Superior temporal gyrus (tissue), 1 donor: ENCODE results near the gene NEDD4L.

Experiments
- DNase-seq: peaks from one replicate; pipeline ENCODE4 v3.0.0-alpha.2; 2016; ENCODE audit errors: extremely low spot score

The NEDD4L gene

DNA sequence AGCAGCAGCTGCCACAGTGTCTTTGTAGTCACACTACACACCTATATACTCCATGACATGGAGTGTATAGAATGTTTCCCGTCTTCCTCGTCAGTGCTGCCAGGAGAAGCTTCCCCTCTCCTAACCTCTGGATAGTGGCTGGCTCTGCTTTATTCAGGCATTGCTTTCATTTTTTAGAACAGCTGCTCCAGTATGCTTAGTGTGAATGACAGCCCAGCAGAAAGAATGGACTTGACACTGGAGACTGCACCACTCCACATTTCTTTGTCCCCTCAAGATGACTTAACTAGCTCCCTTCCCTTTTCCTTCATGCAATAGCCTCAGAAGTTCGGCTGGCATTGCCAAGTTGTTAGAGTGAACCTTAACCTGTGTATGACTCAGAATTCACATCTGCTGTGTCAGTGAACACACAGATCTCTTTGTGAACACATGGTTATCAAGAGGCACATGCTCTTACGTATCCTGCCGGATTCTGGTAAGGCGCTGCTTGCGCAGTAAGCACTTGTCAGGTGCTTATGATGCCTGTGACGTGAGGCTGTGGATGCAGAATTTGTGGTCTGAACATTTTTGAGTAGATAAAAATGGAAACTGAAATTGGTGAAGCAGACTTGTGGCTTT, 73.9 kb downstream of the NEDD4L start:
- peak; percentile 58 for DNase-seq

- no peak for DNase-seq
These were observed 74.5 kb downstream of the NEDD4L start for GRCh38 chr18:58118536-58118935.

DNA sequence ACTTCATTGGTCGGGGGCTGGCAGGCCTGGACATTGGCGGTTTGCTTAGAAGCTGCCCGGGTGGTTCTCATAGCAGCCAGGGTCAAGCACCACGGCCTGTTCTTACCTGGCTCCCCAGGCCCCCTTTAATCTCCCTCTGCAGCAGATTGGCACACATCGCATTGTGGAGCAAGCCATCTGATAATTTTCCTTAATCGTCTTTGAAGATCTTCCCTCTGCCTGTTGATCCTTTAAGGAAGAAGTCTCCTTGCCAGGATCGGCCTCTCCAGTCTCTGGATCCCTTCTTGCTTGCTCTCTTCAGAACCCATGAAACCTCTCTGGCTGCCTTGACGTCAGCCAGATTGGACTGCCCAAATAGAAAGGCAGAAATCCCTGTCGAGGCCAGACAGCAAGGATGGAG, 75.8 kb downstream of the NEDD4L start:
- no peak for DNase-seq

DNA sequence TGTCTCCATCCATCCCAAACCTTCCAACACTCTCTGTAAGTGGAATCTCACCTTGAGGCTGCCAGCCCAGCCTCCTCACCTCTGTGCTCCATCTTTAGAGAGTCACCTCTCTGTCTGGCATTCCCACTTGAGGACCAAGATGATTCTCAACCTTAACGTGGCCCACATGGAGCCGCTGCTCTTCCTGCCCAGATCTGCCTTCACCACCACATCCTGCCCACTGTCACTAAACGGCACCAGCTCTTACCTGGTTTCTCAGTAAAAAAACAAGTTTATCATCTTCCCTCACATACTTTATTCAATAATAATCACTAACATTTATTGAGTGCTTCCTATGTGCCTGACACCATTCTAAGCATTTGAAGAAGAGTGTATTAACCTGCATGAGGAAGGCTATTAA, 80.4 kb downstream of the NEDD4L start:
- DNase-seq: no peak

DNA sequence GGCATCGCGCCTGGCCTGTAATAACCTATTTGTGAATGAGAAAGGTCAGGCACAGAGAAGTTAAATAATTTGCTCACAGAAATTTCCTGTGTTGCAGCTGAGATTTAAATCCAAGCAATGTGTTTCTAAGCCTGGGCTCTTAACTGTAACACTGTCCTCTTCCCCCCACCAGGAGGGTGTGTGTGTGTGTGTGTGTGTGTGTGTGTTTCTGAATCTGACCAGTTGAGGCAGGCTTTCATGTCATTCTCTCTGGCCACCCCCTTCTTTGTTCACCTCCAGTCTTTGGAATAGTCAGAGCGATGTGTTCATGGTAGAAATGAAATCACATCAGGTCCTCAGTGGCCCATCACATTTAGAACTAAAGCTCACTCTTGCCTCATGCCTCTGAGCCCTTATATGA, 81.2 kb downstream of the NEDD4L start:
- no peak for DNase-seq

DNA sequence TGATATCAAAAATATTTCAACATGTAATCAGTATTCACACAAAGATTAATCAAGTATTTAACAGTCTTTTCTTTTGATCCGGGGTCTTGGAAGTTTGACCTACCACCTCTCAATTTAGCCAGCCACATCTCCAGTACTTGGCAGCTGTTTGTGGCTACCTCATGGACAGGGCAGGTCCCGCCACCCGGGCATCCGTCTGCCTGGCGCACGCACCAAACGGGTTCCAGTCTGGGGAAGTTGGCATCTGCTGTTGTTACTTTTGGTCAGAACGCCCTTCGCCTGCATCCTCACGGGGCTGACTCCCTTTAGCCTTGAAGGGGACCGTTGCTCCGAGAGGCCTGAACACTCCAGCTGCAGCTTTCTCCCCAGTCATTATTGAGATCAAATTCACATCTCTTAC, 81.7 kb downstream of the NEDD4L start:
- no peak for DNase-seq

GRCh38 chr18:58128381-58129374, 84.7 kb downstream of the NEDD4L start:
- no peak for DNase-seq

GRCh38 chr18:58132595-58133261, 88.7 kb downstream of the NEDD4L start:
- DNase-seq: no peak

- DNase-seq: no peak
These were observed 91.2 kb downstream of the NEDD4L start for GRCh38 chr18:58135183-58135641.

DNA sequence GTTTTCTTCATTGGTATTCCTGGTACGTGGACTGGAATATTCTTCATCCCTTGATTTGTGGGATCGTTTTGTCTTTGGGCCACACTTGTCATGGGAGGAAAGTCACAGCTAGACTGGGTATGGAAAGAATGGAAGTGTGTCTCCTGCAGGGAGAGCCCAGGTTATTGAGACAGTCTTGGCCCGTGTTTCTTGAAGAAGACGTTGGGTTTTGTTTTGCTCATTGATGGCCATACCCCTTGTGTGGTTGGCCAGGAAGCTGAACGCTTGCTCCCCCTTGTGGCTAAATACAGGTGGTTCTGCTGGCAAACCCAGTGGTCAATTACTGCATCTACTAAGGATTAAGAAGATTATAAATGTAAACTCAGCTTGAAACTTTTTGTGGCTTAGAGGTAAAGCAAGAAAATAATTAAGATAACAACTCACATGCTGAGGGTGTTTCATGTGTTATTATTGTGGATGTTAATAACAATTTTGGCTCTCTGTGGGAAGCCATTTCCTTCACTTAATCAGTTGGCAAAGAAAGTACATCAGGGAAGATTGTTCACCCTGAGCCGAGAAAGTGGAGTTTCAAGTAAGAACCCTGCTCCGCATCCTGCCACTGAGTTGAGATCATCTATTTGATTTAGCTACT, 91.8 kb downstream of the NEDD4L start:
- DNase-seq: peak; percentile 87

GRCh38 chr18:58136879-58137278, 92.9 kb downstream of the NEDD4L start:
- DNase-seq: no peak

- DNase-seq: no peak
These were observed 95.7 kb downstream of the NEDD4L start for GRCh38 chr18:58139459-58140386.

DNA sequence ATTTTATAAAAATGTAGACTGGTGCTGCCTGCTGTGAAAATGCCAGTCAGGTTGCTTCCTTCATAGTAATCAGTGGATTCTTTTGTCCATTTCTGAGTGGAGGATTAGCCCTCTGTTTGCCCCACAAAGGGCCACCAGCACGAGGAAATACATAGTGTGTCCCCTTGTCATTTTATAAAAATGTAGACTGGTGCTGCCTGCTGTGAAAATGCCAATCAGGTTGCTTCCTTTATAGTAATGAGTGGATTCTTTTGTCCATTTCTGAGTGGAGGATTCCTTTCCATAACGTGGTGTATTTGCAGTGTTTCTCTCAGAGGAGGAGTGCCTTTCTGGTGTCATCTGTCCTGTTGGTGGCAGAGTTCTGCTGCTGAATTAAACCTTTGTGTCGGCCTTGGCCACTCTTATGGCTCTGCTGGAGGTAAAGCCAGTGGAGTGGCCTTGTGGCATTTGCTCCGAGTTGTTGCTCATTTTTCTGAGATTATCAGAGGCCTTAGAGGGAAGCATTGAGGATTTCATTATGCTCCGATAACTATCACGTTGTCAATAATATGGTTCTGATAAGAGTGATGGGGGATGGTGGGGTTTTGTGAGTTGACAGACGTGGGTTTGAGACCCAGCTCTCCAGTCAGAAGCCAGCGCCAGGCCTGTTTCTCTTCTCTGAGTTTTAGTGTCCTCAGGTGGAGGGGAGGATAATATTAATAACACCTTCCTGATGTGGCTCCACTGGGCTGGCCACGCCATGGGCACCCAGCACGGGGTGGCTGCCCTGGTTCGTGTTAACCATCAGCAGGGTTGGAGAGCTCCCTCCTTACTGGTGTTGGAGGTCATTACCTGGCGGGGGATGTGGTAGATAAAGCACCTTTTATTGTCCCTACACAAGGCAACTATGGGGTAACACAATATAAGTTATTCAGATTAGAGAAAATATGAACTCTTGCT, 96.6 kb downstream of the NEDD4L start:
- DNase-seq: peak; percentile 78

- DNase-seq: no peak
These were observed 99.4 kb downstream of the NEDD4L start for GRCh38 chr18:58143386-58143785.

- no peak for DNase-seq
These were observed 100.1 kb downstream of the NEDD4L start for GRCh38 chr18:58144106-58144505.

DNA sequence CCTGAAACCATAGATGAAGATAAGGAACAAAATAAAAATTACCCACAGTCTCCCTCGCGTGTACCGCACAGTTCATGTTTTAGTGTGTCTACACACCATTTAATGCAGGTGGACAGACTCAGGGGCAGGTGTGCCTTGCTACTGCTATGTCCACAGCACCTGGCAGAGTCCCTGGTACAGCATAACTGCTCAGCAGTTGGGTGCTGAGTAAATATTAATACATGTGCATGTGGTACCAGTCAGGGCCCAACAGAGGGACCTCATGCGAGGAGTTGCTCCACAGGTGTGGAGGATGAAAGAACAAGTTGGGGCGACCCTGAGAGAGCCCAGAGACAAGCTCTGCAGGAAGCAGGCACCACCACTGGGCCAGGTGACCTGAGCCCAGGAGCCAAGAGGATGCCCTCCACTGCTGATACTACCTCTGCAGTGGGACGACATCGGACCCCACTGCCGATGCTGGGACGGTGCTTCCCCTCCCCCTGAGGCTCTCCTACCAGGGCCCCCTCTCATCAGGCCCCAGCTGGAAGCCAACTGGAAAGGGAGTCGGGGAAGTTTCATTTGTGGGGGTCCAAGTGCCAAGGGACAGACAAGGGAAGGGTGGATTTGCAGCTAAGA, 100.8 kb downstream of the NEDD4L start:
- no peak for DNase-seq

DNA sequence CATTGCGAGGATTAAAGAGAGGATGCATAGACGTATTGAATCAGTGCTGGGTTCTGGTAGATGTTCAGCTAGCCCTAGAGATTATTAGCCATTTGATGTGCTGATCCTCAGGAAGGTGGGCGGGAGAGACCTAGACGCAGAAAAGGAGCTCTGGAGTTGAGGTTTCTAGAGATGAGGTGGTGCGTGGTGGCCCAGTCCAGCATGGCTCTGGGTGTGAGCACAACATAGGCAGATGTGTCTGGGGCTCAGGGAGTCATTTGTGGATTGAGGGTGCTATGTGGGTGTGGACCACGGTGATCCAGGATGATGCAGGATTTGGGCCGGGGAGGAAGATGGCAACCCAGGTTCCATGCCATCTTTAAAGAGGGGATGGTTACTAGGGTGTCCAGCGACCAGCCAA, 102.1 kb downstream of the NEDD4L start:
- no peak for DNase-seq

DNA sequence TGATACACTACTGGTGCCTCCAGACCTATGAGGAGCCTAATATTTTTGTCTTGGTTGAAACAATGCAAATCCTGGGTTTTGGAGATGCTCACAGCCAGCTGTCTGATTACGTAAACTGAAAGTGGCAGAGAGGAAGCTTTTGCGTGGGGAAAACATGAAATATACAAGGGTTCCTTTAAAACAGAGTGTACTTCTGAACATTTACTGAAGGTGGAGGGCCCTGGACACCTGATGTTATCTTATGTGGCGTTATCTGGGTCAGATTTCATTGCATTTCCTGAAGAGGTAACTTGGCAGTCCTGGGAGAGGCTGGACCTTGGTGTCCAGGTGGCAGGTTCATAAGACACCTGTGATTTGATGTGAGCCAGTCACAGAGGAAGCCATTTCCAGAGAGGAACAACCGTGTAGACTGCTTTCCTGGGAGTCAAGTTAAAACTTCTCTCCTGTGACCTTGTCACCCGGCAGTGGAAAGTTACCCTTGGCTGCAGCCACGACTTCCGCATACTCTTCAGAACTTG, 105.0 kb downstream of the NEDD4L start:
- peak; percentile 49 for DNase-seq

GRCh38 chr18:58150772-58151171, 106.7 kb downstream of the NEDD4L start:
- DNase-seq: no peak
